Stomach (tissue), 4 donors: ENCODE measurements around the gene TMEM87B.

Source experiments
- CTCF ChIP-seq, 7 experiments: fragments of 450-650 bp in 4 of 7; fragments of 200-600 bp in 3 of 7; sonication (generic) in 3 of 7; IDR thresholded peaks; one replicate each; pipeline ENCODE4 v1.5.1; 2016 to 2019; ENCODE audit warnings: antibody characterized with exemption in 7 of 7, control low read depth in 2 of 7, mild to moderate bottlenecking in 1 of 7
- EP300 ChIP-seq: sonication (generic); formaldehyde crosslinking; IDR thresholded peaks from one replicate; pipeline ENCODE4 v1.6.1; 2017; ENCODE audit warnings: antibody characterized with exemption
- POLR2A ChIP-seq, 4 donors: fragments of 450-650 bp; IDR thresholded peaks; one replicate each; pipeline ENCODE4 v1.6.1; 2016; ENCODE audit warnings: antibody characterized with exemption in 4 of 4, control low read depth in 2 of 4, mild to moderate bottlenecking in 1 of 4, moderate library complexity in 1 of 4
- POLR2AphosphoS5 ChIP-seq, 3 donors: sonication (generic); formaldehyde crosslinking; IDR thresholded peaks; one replicate each; pipeline ENCODE4 v1.6.1; 2016; ENCODE audit warnings: antibody characterized with exemption in 3 of 3

DNA sequence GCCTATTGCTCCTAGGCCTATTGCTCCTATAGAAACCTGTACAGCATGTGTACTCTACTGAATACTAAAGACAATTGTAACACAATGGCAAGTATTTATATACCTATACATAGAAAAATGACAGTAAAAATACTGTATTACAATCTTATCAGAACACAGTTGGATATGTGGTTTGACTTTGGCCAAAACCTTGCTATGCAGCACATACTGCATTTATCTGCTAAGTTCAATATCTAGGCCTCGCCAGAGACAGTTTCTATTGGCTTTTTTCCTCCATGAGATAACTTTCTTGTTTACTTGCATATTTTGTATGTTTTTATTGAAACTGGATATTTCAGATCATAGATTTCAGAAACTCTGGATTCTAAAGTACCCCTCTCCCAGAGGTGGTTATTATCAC is 19.3 kb upstream of the TMEM87B start:
- TF ChIP-seq CTCF (IDR thresholded peaks at IDR 0.05) (no peak), POLR2A (IDR thresholded peaks at IDR 0.05) (no peak), EP300 (no peak), POLR2AphosphoS5 (IDR thresholded peaks at IDR 0.05) (no peak)
